GM12892 (cell line): ENCODE results near the gene STXBP5L.
"Not testable (repeated sequence)": the region's sequence is repeated elsewhere in the genome, so short reads cannot be mapped to it uniquely, and the experiment has no call there.

Experiments
- DNase-seq: peaks from one replicate; pipeline ENCODE4 v3.0.0; 2011; ENCODE audit not compliant: insufficient read length
- FAIRE-seq: peaks from 2 replicates; lab custom pipeline; 2011; peaks lifted over from hg19 to GRCh38; lab: Jason Lieb, UNC
- POLR2A ChIP-seq: IDR thresholded peaks from 2 replicates; pipeline ENCODE4 v1.6.1; 2011; ENCODE audit warnings: low read depth, low read length, control low read depth
- POLR2AphosphoS5 ChIP-seq: IDR thresholded peaks from 2 replicates; pipeline ENCODE4 v1.6.1; 2011; ENCODE audit warnings: low read depth, low read length, control low read depth
- TAF1 ChIP-seq: IDR thresholded peaks from 2 replicates; pipeline ENCODE4 v1.6.1; 2011; ENCODE audit warnings: low read depth, mild to moderate bottlenecking, control low read depth, low read length, borderline replicate concordance

The STXBP5L gene

DNA sequence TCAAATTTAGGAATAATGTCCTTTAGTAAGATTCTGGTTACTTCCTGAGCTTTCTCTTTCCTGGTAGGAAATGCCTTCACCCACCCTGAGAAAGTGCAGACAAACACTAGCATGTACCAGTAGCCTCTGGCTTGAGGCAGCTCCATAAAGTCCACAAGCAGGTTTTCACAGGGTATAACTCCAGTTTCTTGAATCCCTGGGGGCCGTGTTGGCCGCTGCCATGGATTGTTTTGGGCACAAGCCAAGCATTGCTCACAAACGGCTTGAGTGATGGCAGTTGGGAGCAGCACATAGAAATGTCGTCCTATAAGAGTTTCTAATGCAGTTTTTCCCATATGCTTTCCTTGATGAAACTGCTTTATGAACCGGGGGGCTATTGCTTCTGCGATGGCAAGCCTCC is 164.1 kb downstream of the STXBP5L start:
- FAIRE-seq (no peak), DNase-seq (no peak)
- TF ChIP-seq TAF1 (no peak), POLR2AphosphoS5 (no peak), POLR2A (no peak)

GRCh38 chr3:121073011-121073410 is 165.0 kb downstream of the STXBP5L start:
- TF ChIP-seq POLR2A (no peak), TAF1 (no peak), POLR2AphosphoS5 (no peak)
- DNase-seq (no peak), FAIRE-seq (no peak)

DNA sequence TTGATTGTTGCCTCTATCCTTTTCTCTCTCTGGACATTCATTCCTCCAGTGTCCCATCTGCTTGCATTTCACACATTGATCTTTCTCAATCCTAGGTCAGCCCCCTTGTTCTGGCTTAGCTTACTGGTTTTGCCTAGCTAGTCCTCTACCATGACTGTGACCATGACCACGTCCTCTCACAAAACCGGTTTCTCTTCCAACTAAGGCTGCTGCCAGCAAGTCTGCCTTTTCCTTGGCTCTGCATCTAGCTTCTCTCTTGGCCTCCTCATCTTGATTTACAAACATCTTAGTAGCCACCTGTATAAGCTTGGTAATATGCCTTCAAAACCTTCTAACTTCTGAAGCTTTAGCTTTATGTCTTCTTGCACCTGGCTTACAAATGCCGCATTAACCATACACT is 167.2 kb downstream of the STXBP5L start:
- no peak for TF ChIP-seq TAF1
- TF ChIP-seq POLR2AphosphoS5 = no peak
- TF ChIP-seq POLR2A = no peak
- DNase-seq (no peak), FAIRE-seq (no peak)

GRCh38 chr3:121078378-121079101 is 170.5 kb downstream of the STXBP5L start:
- not testable (repeated sequence) for FAIRE-seq, DNase-seq

- no peak for TF ChIP-seq POLR2AphosphoS5
- no peak for TF ChIP-seq POLR2A
- TF ChIP-seq TAF1 = no peak
- no peak for DNase-seq
- FAIRE-seq = no peak
Observed at GRCh38 chr3:121096953-121097352, 188.9 kb downstream of the STXBP5L start.

DNA sequence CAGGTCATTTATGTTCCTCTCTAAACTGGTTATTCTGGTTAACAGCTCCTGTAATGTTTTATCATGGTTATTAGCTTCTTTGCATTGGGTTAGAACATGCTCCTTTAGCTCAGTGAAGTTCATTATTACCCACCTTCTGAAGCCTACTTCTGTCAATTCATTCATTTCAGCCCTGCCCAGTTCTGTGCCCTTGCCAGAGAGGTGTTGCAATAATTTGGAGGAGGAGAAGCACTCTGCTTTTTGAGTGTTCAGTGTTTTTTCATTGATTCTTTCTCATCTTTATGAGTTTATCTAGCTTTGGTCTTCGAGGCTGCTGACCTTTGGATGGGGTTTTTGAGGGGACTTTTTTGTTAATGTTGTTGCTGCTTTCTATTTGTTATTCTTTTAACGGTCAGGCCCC is 203.1 kb downstream of the STXBP5L start:
- not testable (repeated sequence) for DNase-seq, FAIRE-seq

DNA sequence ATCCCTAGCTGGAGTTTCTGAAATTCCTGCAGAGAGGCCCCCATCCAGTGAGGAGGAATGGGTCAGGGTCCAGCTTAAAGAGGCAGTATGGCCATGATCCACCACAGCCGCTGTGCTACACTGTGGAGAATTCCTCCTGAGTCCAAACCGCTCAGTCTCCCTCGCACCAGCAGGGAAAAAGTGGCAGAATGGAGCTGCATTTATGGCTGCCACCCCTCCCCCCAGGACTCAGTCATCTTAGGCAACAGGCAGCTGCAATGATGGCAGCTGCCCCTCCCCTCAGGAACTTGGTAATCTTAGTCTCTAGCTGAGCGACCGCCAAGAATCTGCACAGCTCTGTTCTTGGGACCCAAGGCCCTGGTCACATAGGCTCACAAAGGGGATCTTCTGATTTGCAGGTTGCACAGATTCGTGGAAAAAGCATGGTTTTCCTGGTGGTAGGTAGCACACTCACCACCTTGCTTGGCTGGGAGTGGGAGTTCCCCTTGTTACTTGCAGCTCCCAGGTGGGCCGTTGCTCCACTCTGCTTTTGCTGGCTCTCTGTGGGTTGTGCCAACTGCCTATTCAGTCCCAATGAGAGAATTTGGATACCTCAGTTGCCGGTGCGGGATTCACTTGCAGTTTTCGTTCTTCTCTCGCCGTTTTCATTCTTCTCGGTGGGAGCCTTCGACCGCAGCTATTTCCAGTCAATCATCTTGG is 204.1 kb downstream of the STXBP5L start:
- no peak for TF ChIP-seq POLR2AphosphoS5
- no peak for TF ChIP-seq TAF1
- no peak for TF ChIP-seq POLR2A
- DNase-seq (no peak), FAIRE-seq (no peak)

DNA sequence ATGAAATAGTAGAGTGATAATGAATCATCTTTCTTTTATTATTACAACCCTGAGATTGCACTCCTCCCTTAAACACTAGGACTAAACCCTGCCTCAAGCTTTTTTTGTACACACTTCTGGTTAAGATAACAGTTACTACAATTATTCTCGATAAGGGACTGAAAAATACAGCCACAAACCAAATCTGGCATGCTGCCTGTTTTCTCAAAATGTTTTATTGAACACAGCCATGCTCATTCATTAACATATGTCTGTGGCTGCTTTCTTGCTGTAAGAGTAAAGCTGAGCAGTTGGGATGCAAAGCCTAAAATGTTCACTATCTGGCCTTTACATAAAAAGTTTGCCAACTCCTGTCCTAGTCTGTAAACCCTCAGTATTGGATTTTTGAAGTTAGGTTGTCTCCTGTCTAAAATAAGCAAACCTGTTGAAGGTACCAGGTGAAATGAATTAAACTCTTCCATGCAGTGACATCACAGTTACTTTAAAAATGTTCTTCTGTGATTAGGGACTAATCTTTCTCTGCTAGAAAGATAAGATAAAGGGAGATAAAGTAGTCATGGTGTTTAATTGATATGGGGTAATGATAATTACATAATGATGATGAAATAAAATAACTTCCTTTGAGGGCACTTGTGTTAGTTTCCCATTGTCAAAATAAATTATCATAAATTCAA is 218.2 kb downstream of the STXBP5L start:
- no peak for DNase-seq
- TF ChIP-seq POLR2A (no peak), POLR2AphosphoS5 (no peak), TAF1 (no peak)
- no peak for FAIRE-seq

GRCh38 chr3:121126707-121127035 is 218.7 kb downstream of the STXBP5L start:
- no peak for TF ChIP-seq POLR2A
- TF ChIP-seq TAF1 = no peak
- no peak for TF ChIP-seq POLR2AphosphoS5
- FAIRE-seq (no peak), DNase-seq (no peak)

DNA sequence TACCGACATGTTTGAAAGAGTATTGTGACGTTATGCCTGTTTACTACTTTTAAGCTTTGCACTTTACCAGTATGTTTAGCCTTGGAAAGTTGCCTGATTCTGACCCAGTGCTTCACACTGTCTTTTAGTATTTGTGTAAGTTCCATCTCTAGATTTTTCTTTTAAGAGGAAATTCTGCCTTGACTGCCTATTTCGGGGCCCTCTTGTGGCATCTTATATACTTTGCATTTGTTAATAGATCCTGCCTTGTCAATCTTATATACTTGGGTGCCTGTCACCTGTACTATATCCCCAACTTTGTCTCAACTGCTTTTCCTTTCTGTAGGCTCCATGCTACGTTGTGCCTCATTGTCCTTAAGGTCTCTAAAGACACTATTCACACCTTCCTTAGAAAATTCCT is 244.6 kb downstream of the STXBP5L start:
- TF ChIP-seq POLR2A = no peak
- FAIRE-seq = no peak
- DNase-seq = no peak

- TF ChIP-seq POLR2A = no peak
- no peak for TF ChIP-seq POLR2AphosphoS5
- no peak for TF ChIP-seq TAF1
- no peak for DNase-seq
- no peak for FAIRE-seq
Observed at GRCh38 chr3:121153851-121154250, 245.8 kb downstream of the STXBP5L start.

GRCh38 chr3:121155028-121155427 is 247.0 kb downstream of the STXBP5L start:
- TF ChIP-seq TAF1 (no peak), POLR2AphosphoS5 (no peak), POLR2A (no peak)
- DNase-seq = no peak
- no peak for FAIRE-seq

- DNase-seq = no peak
- TF ChIP-seq POLR2A (no peak), TAF1 (no peak), POLR2AphosphoS5 (no peak)
Observed at GRCh38 chr3:121165397-121165837, 257.4 kb downstream of the STXBP5L start.

More at GRCh38 chr3:121165397-121165837, 257.4 kb downstream of the STXBP5L start:
- FAIRE-seq = no peak
